Heart right ventricle (tissue), 16 donors: Measurements from ENCODE around the gene RBM42. TPM values are rescaled to one million over a fixed set of nuclear protein-coding genes. Genes with fewer than 3 reads are reported as not detected.
A peak's percentile ranks its signal among the peaks of the same experiment; 100 is the strongest.
"Not testable (repeated sequence)": the region's sequence is repeated elsewhere in the genome, so short reads cannot be mapped to it uniquely, and the experiment has no call there.

Experiments
- ATAC-seq, 8 donors: fragments of 200-7000 bp; cut with Tn5 transposase; one replicate each; pipeline ENCODE4 v1.9.1; 2020; ENCODE audit warnings: mild to moderate bottlenecking in 8 of 8, moderate library complexity in 8 of 8, moderate number of reproducible peaks in 1 of 8
- DNase-seq, 2 donors: peaks; one replicate each; pipeline ENCODE4 v3.0.0-alpha.2; 2020
- H3K27ac ChIP-seq, 10 donors: fragments of 200-600 bp; sonication (generic) in 2 of 10; one replicate each; pipeline versions ENCODE4 v1.5.0 to v1.8.0; 2020 to 2022; ENCODE audit warnings: mild to moderate bottlenecking in 3 of 10
- H3K27me3 ChIP-seq, 7 donors: fragments of 200-600 bp; one replicate each; pipeline ENCODE4 v1.8.0; 2021 to 2022; ENCODE audit warnings: mild to moderate bottlenecking in 2 of 7
- H3K36me3 ChIP-seq, 9 donors: fragments of 200-600 bp; sonication (generic) in 1 of 9; one replicate each; pipeline versions ENCODE4 v1.5.0 to v1.8.0; 2020 to 2022; ENCODE audit warnings: mild to moderate bottlenecking in 2 of 9
- H3K4me1 ChIP-seq, 9 donors: fragments of 200-600 bp; sonication (generic) in 1 of 9; one replicate each; pipeline versions ENCODE4 v1.5.0 to v1.8.0; 2020 to 2022; ENCODE audit warnings: mild to moderate bottlenecking in 4 of 9
- H3K4me3 ChIP-seq, 10 donors: fragments of 200-600 bp; sonication (generic) in 2 of 10; one replicate each; pipeline versions ENCODE4 v1.5.0 to v1.8.0; 2020 to 2022; ENCODE audit warnings: mild to moderate bottlenecking in 7 of 10, moderate library complexity in 2 of 10
- H3K9me3 ChIP-seq, 11 donors: fragments of 200-600 bp in 10 of 11; sonication (generic) in 2 of 11; one replicate each; pipeline versions ENCODE4 v1.5.0 to v1.8.0; 2013 to 2022; ENCODE audit warnings: mild to moderate bottlenecking in 2 of 11, control low read depth in 1 of 11, moderate library complexity in 1 of 11
- WGBS, 2 donors: extraction: QIAGEN DNeasy Blood & Tissue Kit; methylation state at CpG; one replicate each; pipeline ENCODE4 v1.1.7; 2013; ENCODE audit warnings: inconsistent platforms in 1 of 2; 5-methylcytosine and 5-hydroxymethylcytosine counted together
- intact Hi-C, 10 donors: fragments of 100-400 bp; cut with DNase I; formaldehyde crosslinking; loops; one replicate each; pipeline versions ENCODE4 v1.11.1 to v1.14.2; 2022
- polyA plus RNA-seq, 2 donors: library from polyadenylated mRNA; stranded (reverse); fragments of 200-250 nt; gene quantifications; one replicate each; pipeline ENCODE4 v1.2.3, GENCODE V29; 2013
- total RNA-seq, 10 donors: library from RNA; stranded (reverse); fragmentation: NEBNext Ultra II Directional in 3 of 10; extraction: Animal tissue kit (Norgen Biotek cat#: 25700) in 3 of 10; gene quantifications; one replicate each; pipeline versions ENCODE4 v1.2.1 to v1.2.4, GENCODE V29; 2021 to 2023
- TF ChIP-seq, protein P1 (sequence below), 9 donors: fragments of 200-600 bp; sonication (generic) in 2 of 9; IDR thresholded peaks; one replicate each; pipeline versions ENCODE4 v1.5.0 to v1.8.0; 2021 to 2022; ENCODE audit warnings: antibody characterized with exemption in 9 of 9, mild to moderate bottlenecking in 5 of 9, moderate library complexity in 1 of 9
- donor health status: Arrhythmogenic right ventricular cardiomyopathy.
- donor health status: ischemic (EF 13 %, LVEDD 7.1; RV severe dilation, severe dysfunction).
- donor health status: healthy with polysubstance abuse.
- donor health status: DM: no; HTN: yes; CAD: no.
- donor health status: DM: no; HTN: no; CAD: no.
- donor health status: ischemic (EF 25% LVEDD 6.9; RV normal size, moderate dysfunction).
- donor health status: ischemic (EF 25% LVEDD 5.7; RV mildly dilated, moderate dysfunction).
- donor health status: healthy.
- donor health status: DM: yes; HTN: yes; CAD: no.
- donor health status: Ischemic cardiomyopathy.
- donor health status: ischemic (EF 35%, LVEDD 5.7; RV mildly dilated, moderate dysfunction).
- donor health status: nonischemic (EF 11% LVEDD 7.7; RV severe dilation, severe dysfunction).
- donor health status: DM: yes; HTN: yes; CAD: no.
- donor health status: PGD.
- donor health status: ischemic (EF 29% LVEDD 5.4; RV normal size, mild dysfunction).
- donor health status: nonischemic (EF 23%, LVEDD 6.1; RV moderate dilation, normal function).

Gene RBM42
- total and polyA plus RNA-seq, 12 donors = 43.5 to 93.1 (median 53.7) TPM

GRCh38 chr19:35648017-35648961 lies 19.5 kb downstream of the RBM42 start, which contains the start of gene COX6B1:
COX6B1 (plus strand) TSS chr19:35648323; CDS start chr19:35651244, 2,921 bp downstream.
- Histone ChIP-seq H3K27me3 (no peaks in the 10 kb centered on the region), H3K9me3 (no peaks in the 10 kb centered on the region), H3K4me3 (peak within 1 kb of the TSS; percentile 63 to 98 (median 87)), H3K36me3 (peaks cover 0 to 40% (median 23%) of the 10 kb centered on the region in 9 donors), H3K4me1 (peaks cover 6 to 62% (median 44%) of the 10 kb centered on the region in 9 donors), H3K27ac (peak within 1 kb of the TSS; percentile 88 to 97 (median 95))
- 0% methylated on average over 46 of the region's 46 CpGs for WGBS, 2 donors
- ATAC-seq = peak; percentile 78 to 88 (median 84)
- TF ChIP-seq, protein P1, sequence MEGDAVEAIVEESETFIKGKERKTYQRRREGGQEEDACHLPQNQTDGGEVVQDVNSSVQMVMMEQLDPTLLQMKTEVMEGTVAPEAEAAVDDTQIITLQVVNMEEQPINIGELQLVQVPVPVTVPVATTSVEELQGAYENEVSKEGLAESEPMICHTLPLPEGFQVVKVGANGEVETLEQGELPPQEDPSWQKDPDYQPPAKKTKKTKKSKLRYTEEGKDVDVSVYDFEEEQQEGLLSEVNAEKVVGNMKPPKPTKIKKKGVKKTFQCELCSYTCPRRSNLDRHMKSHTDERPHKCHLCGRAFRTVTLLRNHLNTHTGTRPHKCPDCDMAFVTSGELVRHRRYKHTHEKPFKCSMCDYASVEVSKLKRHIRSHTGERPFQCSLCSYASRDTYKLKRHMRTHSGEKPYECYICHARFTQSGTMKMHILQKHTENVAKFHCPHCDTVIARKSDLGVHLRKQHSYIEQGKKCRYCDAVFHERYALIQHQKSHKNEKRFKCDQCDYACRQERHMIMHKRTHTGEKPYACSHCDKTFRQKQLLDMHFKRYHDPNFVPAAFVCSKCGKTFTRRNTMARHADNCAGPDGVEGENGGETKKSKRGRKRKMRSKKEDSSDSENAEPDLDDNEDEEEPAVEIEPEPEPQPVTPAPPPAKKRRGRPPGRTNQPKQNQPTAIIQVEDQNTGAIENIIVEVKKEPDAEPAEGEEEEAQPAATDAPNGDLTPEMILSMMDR (IDR thresholded peaks at IDR 0.05) = no peak
- peak; percentile 85 to 97 for DNase-seq
- intact Hi-C loops = loop anchor here in 2 of 10 donors (1.0 to 10.0 kb wide), 2 partner anchors 99 to 103 kb away; partner anchors contain the start of gene TMEM147 (in 1 of the 2)

DNA sequence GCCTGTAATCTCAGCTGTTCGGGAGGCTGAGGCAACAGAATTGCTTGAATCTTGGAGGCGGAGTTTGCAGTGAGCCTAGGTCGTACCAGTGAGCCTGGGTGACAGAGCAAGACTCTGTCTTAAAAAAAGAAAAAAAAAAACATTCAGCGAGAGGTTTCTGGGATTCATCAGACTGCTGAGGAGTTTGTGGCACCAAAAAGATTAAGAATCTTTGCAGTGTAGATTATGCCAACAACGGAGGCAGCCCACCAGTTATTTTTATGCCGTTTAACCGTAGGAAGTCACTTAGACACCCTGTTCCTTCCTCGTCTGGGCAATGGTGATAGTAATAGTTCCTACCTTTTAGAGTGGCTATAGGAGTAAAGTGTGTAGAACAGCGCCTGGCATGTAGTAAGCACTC lies 21.7 kb downstream of the RBM42 start:
- peaks cover 2 to 39% (median 32%) of the 10 kb centered on the region in 9 donors for H3K4me1 ChIP-seq
- H3K9me3 ChIP-seq = no peaks in the 10 kb centered on the region
- DNase-seq (no peak), ATAC-seq (no peak)
- WGBS, 2 donors = 53 to 55% methylated on average over 9 of the region's 9 CpGs
- no peaks in the 10 kb centered on the region for H3K27me3 ChIP-seq
- no peak overlapping the region for H3K27ac ChIP-seq
- TF ChIP-seq, protein P1 (IDR thresholded peaks at IDR 0.05) = no peak
- no peak overlapping the region for H3K4me3 ChIP-seq
- peaks cover 0 to 63% (median 44%) of the 10 kb centered on the region in 9 donors for H3K36me3 ChIP-seq
- intact Hi-C loops = no loop called here

- DNase-seq, H3K9me3 ChIP-seq, H3K27me3 ChIP-seq, intact Hi-C loops, H3K27ac ChIP-seq, H3K4me3 ChIP-seq: not testable (repeated sequence)
- Histone ChIP-seq H3K4me1 (peaks cover 2 to 20% (median 10%) of the 10 kb centered on the region in 9 donors), H3K36me3 (peaks cover 0 to 100% (median 74%) of the 10 kb centered on the region in 9 donors)
- 96 to 98% methylated on average over 6 of the region's 6 CpGs for WGBS, 2 donors
- peak in 1 of 8 donors; percentile 20 for ATAC-seq
Observed at GRCh38 chr19:35654828-35655227, 26.0 kb downstream of the RBM42 start.

- intact Hi-C loops = no loop called here
- Histone ChIP-seq H3K36me3 (peaks cover 0 to 100% (median 71%) of the 10 kb centered on the region in 9 donors), H3K27me3 (no peaks in the 10 kb centered on the region), H3K9me3 (no peaks in the 10 kb centered on the region), H3K27ac (no peak overlapping the region), H3K4me1 (peaks cover 0 to 12% (median 2%) of the 10 kb centered on the region in 9 donors), H3K4me3 (no peak overlapping the region)
- DNase-seq (no peak), ATAC-seq (no peak)
- TF ChIP-seq, protein P1 (IDR thresholded peaks at IDR 0.05) = no peak
- 95 to 98% methylated on average over 4 of the region's 4 CpGs for WGBS, 2 donors
Observed at GRCh38 chr19:35655600-35655999, 26.8 kb downstream of the RBM42 start.
